ENCODE results near the gene PRAME.
"Not testable (repeated sequence)": the region's sequence is repeated elsewhere in the genome, so short reads cannot be mapped to it uniquely, and the experiment has no call there.

PRAME gene

DNA sequence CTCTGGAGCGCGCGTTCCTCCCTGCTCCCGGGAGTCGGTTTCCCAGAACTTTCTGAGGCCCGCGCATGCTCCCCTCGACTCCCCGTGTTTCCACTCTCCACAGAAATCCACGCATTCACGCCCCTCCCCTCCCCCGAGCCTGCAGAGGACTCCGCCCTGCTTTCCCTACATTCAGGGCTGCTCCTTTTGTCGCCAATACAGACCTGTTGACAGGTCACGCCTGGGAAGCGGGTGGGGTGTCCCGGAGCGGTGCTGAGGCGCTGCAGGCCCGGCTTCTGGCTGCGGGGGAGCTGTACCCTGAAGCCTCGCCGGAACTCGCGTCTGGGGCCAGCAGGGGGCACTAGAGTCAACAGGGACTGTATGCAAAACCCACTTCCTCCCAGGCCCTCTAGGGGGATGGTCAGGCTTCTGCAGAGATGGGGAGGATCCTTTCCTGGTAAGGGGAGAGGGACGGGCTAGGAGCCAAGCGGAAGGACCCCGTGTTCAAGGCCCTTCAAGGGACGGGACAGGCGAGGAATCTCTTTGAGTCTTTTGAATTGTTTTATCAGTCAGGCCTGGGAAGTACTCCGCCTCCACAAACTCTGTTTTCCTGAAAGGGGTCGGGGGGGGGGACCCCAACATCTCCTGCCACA, at the start of gene PRAME:
Gene PRAME, minus strand, starts transcription at position 294 of the 632 bp plus-strand sequence. CDS start 2,433 bp downstream, outside the sequence.
- no peak for FAIRE-seq

DNA sequence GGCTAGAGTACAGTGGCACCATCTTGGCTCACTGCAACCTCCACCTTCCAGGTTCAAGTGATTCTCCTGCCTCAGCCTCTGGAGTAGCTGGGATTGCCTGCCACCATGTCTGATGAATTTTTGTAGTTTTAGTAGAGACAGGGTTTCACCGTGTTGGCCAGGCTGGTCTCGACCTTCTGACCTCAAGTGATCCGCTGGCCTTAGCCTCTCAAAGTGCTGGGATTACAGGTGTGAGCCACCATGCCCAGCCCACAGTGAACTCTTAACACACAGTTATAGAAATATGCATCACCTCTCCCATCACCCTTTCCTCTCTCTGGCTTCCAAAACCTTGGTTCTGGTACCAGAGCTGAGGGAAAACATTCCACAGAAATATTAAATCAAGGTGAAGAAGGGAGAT, 49.0 kb upstream of the PRAME start:
- FAIRE-seq: not testable (repeated sequence)

GRCh38 chr22:22605074-22605404, 46.0 kb upstream of the PRAME start:
- FAIRE-seq: no peak

DNA sequence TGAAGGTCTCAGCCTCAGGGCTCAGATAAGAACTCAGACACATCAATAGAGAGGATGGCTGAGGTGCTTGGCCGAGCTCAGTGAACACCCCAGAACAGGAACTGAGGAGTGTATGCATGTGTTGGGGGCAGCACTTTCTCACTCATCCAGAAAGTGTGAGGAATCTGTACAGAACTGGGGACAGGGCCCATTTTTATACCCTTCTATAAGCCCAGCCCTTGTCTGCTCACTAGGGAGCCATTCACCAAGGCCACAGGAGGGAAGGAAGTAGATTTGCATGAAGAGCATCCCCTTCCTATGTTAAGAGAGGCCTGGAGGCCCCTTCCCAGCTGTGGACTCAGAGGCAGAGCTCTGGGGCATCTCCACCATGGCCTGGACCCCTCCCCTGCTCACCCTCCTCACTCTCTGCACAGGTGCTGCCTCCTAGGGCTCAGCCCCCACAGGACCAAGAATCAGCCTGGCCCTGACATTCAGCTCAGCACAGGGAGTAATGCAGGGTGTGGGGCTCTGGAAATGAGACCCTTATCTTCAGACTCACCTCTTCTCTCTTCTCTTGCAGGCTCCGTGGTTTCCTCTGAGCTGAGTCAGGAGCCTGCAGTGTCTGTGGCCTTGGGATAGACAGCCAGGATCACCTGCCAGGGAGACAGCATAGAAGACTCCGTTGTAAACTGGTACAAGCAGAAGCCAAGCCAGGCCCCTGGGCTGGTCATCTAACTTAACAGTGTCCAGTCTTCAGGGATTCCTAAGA, 45.4 kb upstream of the PRAME start:
- FAIRE-seq: no peak

DNA sequence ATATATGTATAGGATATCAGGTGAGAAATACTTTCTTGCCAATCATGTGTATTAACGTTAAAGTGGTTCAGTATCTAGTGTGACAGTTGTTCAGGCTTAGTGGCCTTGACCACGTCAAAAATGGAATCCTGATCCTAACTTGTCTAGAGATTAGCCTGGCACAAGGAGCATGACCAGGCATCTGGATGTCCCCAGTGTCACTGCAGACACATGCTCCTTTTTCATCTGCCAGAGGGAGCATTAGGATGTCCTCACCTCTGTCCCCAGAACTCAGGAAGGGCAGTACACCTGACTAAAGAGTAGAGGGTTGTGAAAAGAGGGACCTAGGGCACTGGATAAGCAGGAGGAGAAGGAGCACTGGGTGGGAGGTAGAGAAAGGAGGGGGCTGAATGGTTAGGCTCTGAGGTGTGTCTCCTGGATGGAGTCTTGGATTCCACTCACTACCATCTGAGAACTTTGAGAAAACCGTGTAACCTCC, 44.4 kb upstream of the PRAME start:
- FAIRE-seq: no peak

GRCh38 chr22:22600531-22601261, 41.6 kb upstream of the PRAME start:
- FAIRE-seq: no peak

- FAIRE-seq: no peak
These were observed 40.2 kb upstream of the PRAME start for GRCh38 chr22:22599248-22599647.

DNA sequence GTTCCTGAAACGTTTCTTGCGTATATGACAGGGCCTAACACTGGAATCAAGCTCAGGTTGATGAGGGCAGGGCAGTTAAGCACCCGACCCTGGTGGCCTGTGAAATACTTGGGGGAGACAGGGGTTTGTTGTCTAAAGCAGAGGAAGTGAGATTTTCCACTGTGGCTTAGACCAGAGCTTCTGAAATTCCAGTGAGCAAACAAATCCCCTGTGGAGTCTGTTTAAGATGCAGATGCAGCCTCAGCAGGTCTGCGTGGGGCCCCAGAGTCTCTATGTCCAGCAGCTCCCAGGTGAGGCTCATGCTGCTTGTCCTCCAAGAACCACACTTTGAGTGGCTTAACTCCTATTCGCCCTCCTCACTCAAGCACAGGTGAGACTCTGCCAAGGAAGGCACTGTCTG, 39.1 kb upstream of the PRAME start:
- no peak for FAIRE-seq

DNA sequence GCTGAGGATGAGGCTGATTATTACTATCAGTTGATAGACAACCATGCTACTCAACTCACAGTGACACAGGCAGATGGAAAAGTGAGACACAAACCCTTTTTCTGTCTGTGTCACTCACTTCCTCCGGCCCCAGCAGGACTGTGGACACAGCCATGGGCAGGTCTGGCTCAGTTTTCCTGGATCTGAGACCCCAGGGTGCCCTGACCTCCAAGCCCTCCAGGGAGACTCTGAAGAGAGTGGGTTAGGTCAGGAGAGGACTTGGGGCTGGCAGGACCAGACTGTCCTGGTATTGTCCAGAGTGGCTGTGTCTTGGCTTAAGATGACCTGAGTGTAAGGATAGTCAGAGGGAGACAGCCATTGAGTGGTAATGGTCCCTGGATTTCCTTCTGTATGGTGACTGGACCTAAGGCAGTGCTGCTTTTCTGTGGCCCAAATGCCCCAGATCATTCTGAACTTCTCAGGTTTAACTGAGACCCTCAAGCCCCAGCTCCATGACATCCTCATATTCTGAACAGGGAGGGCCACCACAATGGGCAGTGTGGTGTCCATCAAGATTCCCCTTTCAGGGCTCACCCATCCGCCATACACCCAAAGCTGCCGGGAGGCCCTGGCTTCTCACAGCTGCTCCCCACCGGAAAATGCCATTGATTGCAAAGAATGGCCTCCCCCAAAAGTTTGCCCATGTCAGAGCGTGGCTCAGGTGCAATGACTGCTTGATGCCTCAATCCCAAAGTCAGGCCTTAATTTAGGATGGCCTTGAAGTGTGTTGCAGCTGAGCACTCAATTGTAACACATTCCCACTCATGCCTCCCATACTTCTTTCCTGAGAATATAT, 36.2 kb upstream of the PRAME start:
- FAIRE-seq: no peak

DNA sequence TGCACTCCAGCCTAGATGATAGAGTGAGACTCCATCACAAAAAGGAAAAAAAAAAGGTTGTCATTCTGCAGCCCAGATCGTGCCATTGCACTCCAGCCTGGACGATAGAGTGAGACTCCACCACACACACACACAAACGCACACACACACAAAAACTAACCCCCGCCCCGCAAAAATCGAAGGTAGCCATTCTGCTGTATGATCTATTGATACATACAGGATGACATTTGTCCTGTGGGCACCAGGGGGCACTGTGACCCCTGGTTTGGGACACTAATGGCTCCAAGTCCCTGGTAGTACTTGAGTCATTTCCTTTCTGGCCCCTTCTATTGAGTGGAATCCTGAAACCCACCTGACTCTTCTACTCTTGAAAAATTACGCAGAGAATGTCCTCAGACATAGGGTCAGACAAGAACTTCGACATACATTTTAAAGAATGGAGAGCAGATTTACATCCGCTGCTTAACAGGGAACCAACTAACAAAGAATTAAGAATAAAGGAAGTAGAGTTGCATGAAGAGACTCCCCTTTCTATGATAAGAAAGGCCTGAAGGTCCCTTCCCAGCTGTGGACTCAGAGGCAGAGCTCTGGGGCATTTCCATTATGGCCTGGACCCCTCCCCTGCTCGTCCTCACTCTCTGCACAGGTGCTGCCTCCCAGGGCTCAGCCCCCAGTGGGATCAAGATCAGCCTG, 35.0 kb upstream of the PRAME start:
- FAIRE-seq: no peak

- no peak for FAIRE-seq
These were observed 34.2 kb upstream of the PRAME start for GRCh38 chr22:22593250-22593649.

- FAIRE-seq: no peak
These were observed 32.6 kb upstream of the PRAME start for GRCh38 chr22:22591348-22592299.

DNA sequence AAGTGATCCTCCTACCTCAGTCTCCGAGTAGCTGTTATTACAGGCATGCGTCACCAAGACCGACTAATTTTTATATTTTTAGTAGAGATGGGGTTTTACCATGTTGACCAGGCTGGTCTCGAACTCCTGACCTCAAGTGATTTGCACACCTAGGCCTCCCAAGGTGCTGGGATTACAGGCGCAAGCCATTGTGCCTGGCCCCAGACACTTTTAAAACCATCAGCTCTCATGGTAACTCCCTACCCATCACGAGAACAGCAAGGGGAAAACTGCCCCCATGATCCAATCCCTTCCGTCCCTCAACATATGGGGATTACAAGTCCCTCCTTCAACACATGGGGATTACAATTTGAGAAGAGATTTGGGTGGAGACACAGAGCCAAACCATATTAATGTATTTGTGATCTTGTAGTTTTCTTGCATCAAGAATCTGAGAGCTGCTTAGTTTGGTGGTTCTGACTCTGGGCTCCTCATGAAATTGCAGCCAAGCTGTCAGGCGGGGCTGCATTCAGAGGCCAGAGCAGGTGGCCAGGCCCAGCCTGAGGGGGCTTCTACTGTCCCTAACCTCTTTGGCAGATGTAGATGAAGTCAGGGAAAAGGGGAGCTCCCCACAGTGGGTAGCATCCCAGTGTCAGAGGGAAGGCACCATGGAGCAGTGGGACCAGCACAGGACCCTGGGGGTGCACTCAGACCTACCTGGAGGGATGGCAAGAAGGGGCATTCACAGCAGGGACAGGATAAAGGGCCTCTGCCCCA, 31.2 kb upstream of the PRAME start:
- no peak for FAIRE-seq

GRCh38 chr22:22588485-22589164, 29.6 kb upstream of the PRAME start:
- no peak for FAIRE-seq

GRCh38 chr22:22587577-22588188, 28.6 kb upstream of the PRAME start:
- no peak for FAIRE-seq

DNA sequence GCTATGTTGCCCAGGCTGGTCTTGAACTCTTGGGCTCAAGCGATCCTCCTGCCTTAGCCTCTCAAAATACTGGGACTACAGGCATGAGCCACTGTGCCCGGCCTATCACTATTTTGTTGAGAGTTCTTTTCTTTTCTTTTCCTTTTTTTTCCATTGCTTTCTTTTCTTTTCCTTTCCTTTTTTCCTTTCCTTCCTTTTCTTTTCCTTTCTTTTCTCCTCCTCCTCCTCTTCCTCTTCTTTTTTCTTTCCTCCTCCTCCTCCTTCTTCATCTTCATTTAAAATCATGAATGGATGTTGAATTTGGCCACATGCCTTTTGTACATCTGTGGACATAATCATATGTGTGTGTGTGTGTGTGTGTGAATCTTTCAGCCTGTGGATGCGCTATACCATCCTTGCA, 25.7 kb upstream of the PRAME start:
- FAIRE-seq: no peak

DNA sequence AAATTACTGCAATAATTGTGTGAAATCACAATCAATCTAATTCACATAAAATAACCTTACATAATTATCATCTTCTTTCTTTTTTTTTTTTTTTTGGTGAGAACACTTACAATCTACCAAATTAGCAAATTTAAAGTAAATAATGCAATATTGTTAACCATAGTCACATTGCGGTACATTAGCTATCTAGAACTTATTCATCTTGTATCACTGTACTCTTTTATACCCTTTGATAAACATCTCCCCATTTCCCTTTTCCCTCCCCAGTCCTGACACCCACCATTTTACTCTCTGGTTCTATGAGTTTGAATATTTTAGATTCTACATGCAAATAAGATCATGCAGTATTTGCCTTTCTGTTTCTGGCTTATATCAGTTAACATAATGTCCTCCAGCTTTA, 24.0 kb upstream of the PRAME start:
- no peak for FAIRE-seq

- FAIRE-seq: not testable (repeated sequence)
These were observed 22.5 kb upstream of the PRAME start for GRCh38 chr22:22581524-22581923.

DNA sequence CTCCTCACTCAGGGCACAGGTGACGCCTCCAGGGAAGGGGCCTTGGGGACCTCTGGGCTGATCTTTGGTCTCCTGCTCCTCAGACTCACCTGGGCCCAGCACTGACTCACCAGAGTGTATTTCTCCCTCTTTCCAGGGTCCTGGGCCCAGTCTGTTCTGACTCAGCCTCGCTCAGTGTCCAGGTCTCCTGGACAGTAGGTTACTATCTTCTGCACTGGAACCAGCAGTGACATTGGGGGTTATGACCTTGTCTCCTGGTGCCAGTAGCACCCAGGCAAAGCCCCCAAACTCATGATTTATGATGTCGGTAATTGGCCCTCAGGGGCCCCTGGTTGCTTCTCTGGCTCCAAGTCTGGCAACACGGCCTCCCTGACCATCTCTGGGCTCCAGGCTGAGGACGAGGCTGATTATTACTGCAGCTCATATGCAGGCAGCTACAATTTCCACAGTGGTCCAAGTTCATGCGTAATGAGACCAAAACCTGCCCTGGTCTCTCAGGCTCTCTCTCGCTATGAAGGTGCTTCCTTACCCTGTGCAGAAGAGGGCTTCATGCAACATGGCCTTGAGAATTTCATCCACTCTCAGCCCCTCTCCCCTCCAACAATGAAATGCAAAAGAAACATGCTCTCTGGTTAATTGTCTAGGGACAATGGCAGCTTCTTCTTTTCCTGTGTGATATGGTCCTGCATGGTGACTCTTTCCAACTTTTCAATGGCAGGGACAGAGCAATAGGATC, 21.0 kb upstream of the PRAME start:
- no peak for FAIRE-seq

Data from G401.6 (cell line).